Measurements from ENCODE around the gene IL3. TPM values are rescaled to one million over a fixed set of nuclear protein-coding genes. Genes with fewer than 3 reads are reported as not detected.

IL3 gene
- total RNA-seq, 1 donor from 2014 or later = not detected

DNA sequence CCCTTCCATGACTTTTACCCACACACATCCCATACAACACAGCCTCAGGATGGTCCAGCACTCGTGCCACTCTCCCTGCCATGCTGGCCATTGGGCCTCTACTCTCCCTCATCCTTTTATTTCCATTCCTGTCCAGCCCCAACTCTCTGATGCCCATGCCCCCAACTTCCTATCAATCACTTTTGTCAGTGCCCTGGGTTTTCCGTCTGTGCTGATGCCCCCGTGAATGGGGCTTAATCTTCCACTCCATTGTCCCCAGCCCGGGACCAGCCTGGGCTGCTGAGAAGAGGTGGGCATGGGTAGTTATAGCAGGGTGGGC lies 36.4 kb upstream of the IL3 start:
- H3K27me3 ChIP-seq (ENCODE audit: control insufficient read depth, insufficient read depth, low read length) = peaks cover 7% of the 10 kb centered on the region
- DNase-seq (ENCODE audit: low read depth) = no peak
- TF ChIP-seq, protein P1, sequence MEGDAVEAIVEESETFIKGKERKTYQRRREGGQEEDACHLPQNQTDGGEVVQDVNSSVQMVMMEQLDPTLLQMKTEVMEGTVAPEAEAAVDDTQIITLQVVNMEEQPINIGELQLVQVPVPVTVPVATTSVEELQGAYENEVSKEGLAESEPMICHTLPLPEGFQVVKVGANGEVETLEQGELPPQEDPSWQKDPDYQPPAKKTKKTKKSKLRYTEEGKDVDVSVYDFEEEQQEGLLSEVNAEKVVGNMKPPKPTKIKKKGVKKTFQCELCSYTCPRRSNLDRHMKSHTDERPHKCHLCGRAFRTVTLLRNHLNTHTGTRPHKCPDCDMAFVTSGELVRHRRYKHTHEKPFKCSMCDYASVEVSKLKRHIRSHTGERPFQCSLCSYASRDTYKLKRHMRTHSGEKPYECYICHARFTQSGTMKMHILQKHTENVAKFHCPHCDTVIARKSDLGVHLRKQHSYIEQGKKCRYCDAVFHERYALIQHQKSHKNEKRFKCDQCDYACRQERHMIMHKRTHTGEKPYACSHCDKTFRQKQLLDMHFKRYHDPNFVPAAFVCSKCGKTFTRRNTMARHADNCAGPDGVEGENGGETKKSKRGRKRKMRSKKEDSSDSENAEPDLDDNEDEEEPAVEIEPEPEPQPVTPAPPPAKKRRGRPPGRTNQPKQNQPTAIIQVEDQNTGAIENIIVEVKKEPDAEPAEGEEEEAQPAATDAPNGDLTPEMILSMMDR (IDR thresholded peaks at IDR 0.05; ENCODE audit: insufficient read depth, low read length, poor library complexity, severe bottlenecking) = no peak
- no peaks in the 10 kb centered on the region for H3K36me3 ChIP-seq (ENCODE audit: control insufficient read depth, insufficient read depth, low read length)
- no peak overlapping the region for H3K4me3 ChIP-seq (ENCODE audit: low read depth, low read length)

DNA sequence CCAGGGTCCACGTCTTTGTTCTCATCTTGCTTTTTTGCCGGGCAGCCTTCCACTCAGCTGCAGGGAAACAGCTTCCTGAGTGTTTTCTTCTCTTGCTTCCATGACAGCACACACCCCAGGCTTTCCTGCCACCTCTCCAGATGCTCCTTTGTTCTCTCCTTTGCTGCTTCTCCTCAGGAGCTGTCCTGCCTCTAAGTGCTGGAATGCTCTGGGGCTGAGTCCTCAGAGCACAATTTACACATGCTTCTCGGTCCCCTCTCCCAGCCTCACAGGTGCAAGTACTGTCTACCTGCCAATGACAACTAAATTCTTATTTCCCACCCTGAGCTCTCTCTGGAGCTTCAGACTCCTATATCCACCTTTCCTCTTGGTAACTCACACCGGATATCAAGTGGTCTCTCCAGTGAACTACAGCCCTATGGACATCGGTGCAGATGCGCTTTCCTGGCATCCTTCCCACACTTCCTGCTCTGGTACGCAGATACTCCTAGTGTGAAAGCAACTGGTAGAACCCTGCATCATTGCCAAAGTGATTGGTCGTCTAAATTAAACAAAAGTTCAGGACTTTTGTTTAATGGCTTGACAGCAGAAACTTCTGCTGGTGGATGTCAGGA lies 35.6 kb upstream of the IL3 start:
- TF ChIP-seq, protein P1 (IDR thresholded peaks at IDR 0.05; ENCODE audit: insufficient read depth, low read length, poor library complexity, severe bottlenecking) = no peak
- Histone ChIP-seq H3K4me3 (ENCODE audit: low read depth, low read length) (no peak overlapping the region), H3K27me3 (ENCODE audit: control insufficient read depth, insufficient read depth, low read length) (peaks cover 2% of the 10 kb centered on the region), H3K36me3 (ENCODE audit: control insufficient read depth, insufficient read depth, low read length) (no peaks in the 10 kb centered on the region)
- no peak for DNase-seq (ENCODE audit: low read depth)

DNA sequence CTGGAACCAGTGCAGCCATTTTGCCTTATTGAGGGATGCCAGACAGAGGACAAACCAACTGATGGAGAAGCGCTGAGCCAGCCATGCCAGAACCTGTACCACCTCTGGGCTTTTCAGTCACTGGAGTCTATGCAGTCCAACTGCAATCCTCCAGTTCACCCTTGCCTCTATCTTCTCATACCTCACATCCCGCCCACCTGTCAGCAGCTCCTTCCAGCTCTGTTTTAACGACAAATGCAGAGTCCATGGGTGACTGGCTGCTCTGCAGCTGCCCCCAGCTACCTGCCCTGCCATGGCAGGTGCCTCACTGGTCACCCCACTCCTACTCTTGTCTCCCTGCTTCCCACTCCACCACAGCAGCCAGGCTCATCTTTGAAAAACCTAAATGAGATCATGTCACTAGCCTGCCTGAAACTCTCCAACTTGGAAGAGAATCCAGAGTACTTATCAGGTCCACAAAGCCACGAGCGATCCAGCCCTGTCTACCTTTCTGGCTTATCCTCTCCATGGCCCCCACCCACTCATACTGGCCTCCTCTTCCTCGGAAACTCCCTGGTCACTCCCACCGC lies 35.0 kb upstream of the IL3 start:
- TF ChIP-seq, protein P1 (IDR thresholded peaks at IDR 0.05; ENCODE audit: insufficient read depth, low read length, poor library complexity, severe bottlenecking) = no peak
- Histone ChIP-seq H3K4me3 (ENCODE audit: low read depth, low read length) (no peak overlapping the region), H3K27me3 (ENCODE audit: control insufficient read depth, insufficient read depth, low read length) (peaks cover 2% of the 10 kb centered on the region), H3K36me3 (ENCODE audit: control insufficient read depth, insufficient read depth, low read length) (no peaks in the 10 kb centered on the region)
- DNase-seq (ENCODE audit: low read depth) = no peak

DNA sequence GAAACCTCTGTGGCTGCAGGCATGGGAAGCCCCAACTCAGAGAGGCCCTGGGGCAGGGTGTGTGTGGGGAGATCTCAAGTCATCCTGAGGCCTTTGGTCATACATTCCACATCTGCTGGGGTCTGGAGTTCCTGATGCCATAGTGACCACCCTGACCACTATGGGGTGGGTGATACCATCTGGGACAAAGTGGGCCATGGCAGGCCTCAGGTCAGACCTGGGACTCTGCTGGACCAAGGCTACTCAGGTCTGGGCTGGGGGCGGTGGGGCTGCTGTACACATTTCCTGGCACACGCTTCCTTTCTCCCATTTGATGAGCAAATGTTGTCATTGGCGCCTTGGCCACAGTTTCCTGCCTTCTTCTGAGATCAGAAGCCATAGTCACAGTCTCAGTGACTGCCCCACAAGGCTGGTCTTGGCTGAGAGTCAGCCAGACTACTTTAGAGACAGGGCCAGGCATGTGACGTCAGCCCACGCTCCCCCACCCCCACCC lies 33.9 kb upstream of the IL3 start:
- H3K27me3 ChIP-seq (ENCODE audit: control insufficient read depth, insufficient read depth, low read length) = peaks cover 2% of the 10 kb centered on the region
- no peak overlapping the region for H3K4me3 ChIP-seq (ENCODE audit: low read depth, low read length)
- TF ChIP-seq, protein P1 (IDR thresholded peaks at IDR 0.05; ENCODE audit: insufficient read depth, low read length, poor library complexity, severe bottlenecking) = no peak
- no peak for DNase-seq (ENCODE audit: low read depth)
- no peaks in the 10 kb centered on the region for H3K36me3 ChIP-seq (ENCODE audit: control insufficient read depth, insufficient read depth, low read length)

DNA sequence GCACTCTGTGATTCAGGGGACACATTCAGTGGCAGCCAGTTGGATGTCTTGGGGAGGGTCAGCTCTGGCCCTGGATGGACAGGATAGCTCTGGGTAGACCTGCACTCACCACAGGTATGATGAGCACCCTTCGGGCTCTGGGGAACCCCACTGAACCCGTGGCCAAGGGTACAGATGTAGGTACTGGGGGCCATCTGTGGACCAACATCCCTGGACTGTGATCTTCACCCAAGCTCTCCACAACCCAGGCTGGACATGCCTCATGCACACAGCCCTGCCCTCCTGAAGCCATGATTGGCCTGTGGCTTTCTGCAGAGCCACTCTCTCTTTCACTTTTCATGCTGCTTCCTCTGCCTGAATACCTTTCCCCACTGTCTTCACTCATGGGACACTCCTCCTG lies 33.4 kb upstream of the IL3 start:
- Histone ChIP-seq H3K36me3 (ENCODE audit: control insufficient read depth, insufficient read depth, low read length) (no peaks in the 10 kb centered on the region), H3K4me3 (ENCODE audit: low read depth, low read length) (no peak overlapping the region), H3K27me3 (ENCODE audit: control insufficient read depth, insufficient read depth, low read length) (peaks cover 2% of the 10 kb centered on the region)
- no peak for DNase-seq (ENCODE audit: low read depth)
- TF ChIP-seq, protein P1 (IDR thresholded peaks at IDR 0.05; ENCODE audit: insufficient read depth, low read length, poor library complexity, severe bottlenecking) = no peak

Data from kidney epithelial cell (primary cell).